Vagina (tissue), 2 donors: Measurements from ENCODE around the gene PGP. TPM values are rescaled to one million over a fixed set of nuclear protein-coding genes. Genes with fewer than 3 reads are reported as not detected.

ENCODE experiments used
- DNase-seq, 2 donors: peaks; one replicate each; pipeline ENCODE4 v3.0.0-alpha.2; 2017; ENCODE audit errors: extremely low spot score in 2 of 2
- H3K27ac ChIP-seq: fragments of 200-600 bp; sonication (generic); one replicate; pipeline ENCODE4 v1.5.1; 2019
- H3K27me3 ChIP-seq: fragments of 200-600 bp; sonication (generic); one replicate; pipeline ENCODE4 v1.5.1; 2019
- H3K36me3 ChIP-seq, 2 donors: fragments of 200-600 bp; sonication (generic); one replicate each; pipeline ENCODE4 v1.5.1; 2017 to 2019
- H3K4me1 ChIP-seq: fragments of 200-600 bp; sonication (generic); one replicate; pipeline ENCODE4 v1.5.1; 2019
- H3K4me3 ChIP-seq, 2 donors: fragments of 200-600 bp; sonication (generic); 1 replicate in 1 of 2; 2 replicates in 1 of 2; pipeline ENCODE4 v1.5.1; 2016 to 2019
- H3K9me3 ChIP-seq: fragments of 200-600 bp; sonication (generic); one replicate; pipeline ENCODE4 v1.5.1; 2019
- POLR2A ChIP-seq, 2 donors: fragments of 450-650 bp; IDR thresholded peaks; one replicate each; pipeline ENCODE4 v1.6.1; 2017; ENCODE audit warnings: antibody characterized with exemption in 2 of 2, mild to moderate bottlenecking in 2 of 2, moderate library complexity in 2 of 2
- POLR2AphosphoS5 ChIP-seq, 2 donors: sonication (generic); formaldehyde crosslinking; IDR thresholded peaks; one replicate each; pipeline ENCODE4 v1.9.0; 2017; ENCODE audit warnings: antibody characterized with exemption in 2 of 2, mild to moderate bottlenecking in 2 of 2, low read depth in 1 of 2; ENCODE audit not compliant: insufficient read depth in 1 of 2
- intact Hi-C: fragments of 100-400 bp; cut with DNase I; formaldehyde crosslinking; loops from one replicate; pipeline ENCODE4 v1.15.1; 2023
- total RNA-seq: library from RNA; depleted of rRNA; stranded (reverse); fragments of >200 nt; gene quantifications from one replicate; pipeline ENCODE4 v1.2.3, GENCODE V29; 2016
- TF ChIP-seq, protein P1 (sequence below), 3 experiments: fragments of 450-650 bp in 2 of 3; fragments of 200-600 bp in 1 of 3; sonication (generic) in 1 of 3; IDR thresholded peaks; one replicate each; pipeline ENCODE4 v1.5.1; 2017 to 2019; ENCODE audit warnings: antibody characterized with exemption in 3 of 3, mild to moderate bottlenecking in 2 of 3, moderate library complexity in 2 of 3

PGP gene
- total RNA-seq, 1 donor from 2014 or later = 15.5 TPM

DNA sequence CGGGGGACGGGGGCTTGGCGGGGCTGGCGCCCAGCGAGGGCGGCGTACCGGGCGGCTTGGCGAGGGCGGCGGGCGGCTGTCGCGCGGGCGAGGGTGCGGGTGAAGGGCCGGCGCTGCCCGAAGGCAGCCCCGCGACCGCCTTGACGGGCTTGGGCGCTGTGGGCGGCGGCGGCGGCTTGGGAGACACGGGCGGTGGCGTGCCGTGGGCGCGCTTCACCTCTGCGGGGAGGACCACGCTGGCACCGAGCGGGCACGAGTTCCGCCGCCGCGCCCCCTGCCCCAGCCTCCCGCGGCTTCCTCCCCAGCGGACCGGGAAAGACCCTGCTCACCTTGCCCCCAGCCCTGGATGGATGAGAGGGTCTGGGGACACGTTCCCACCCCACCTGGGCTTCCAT, 35.5 kb downstream of the PGP start:
- no peak for DNase-seq
- H3K27ac ChIP-seq = no peak overlapping the region
- no peak overlapping the region for H3K4me3 ChIP-seq
- TF ChIP-seq POLR2A (IDR thresholded peaks at IDR 0.05) (no peak), POLR2AphosphoS5 (IDR thresholded peaks at IDR 0.05; ENCODE audit: insufficient read depth in 1 of 2, low read depth in 1 of 2) (no peak)
- TF ChIP-seq, protein P1, sequence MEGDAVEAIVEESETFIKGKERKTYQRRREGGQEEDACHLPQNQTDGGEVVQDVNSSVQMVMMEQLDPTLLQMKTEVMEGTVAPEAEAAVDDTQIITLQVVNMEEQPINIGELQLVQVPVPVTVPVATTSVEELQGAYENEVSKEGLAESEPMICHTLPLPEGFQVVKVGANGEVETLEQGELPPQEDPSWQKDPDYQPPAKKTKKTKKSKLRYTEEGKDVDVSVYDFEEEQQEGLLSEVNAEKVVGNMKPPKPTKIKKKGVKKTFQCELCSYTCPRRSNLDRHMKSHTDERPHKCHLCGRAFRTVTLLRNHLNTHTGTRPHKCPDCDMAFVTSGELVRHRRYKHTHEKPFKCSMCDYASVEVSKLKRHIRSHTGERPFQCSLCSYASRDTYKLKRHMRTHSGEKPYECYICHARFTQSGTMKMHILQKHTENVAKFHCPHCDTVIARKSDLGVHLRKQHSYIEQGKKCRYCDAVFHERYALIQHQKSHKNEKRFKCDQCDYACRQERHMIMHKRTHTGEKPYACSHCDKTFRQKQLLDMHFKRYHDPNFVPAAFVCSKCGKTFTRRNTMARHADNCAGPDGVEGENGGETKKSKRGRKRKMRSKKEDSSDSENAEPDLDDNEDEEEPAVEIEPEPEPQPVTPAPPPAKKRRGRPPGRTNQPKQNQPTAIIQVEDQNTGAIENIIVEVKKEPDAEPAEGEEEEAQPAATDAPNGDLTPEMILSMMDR (IDR thresholded peaks at IDR 0.05) = no peak
- intact Hi-C loops = no loop called here
- peaks cover 6% of the 10 kb centered on the region for H3K4me1 ChIP-seq
- H3K27me3 ChIP-seq = no peaks in the 10 kb centered on the region
- H3K36me3 ChIP-seq = peaks cover 0 to 23% of the 10 kb centered on the region in 2 donors
- H3K9me3 ChIP-seq = no peaks in the 10 kb centered on the region

GRCh38 chr16:2178321-2179106, 36.1 kb downstream of the PGP start:
- TF ChIP-seq, protein P1 (IDR thresholded peaks at IDR 0.05) = no peak
- TF ChIP-seq POLR2A (IDR thresholded peaks at IDR 0.05) (no peak), POLR2AphosphoS5 (IDR thresholded peaks at IDR 0.05; ENCODE audit: insufficient read depth in 1 of 2, low read depth in 1 of 2) (no peak)
- DNase-seq = no peak
- Histone ChIP-seq H3K36me3 (peaks cover 0 to 29% of the 10 kb centered on the region in 2 donors), H3K27ac (no peak overlapping the region), H3K9me3 (no peaks in the 10 kb centered on the region), H3K4me1 (peaks cover 6% of the 10 kb centered on the region), H3K27me3 (no peaks in the 10 kb centered on the region), H3K4me3 (no peak overlapping the region)
- intact Hi-C loops = no loop called here

- TF ChIP-seq POLR2A (IDR thresholded peaks at IDR 0.05) (no peak), POLR2AphosphoS5 (IDR thresholded peaks at IDR 0.05; ENCODE audit: insufficient read depth in 1 of 2, low read depth in 1 of 2) (no peak)
- TF ChIP-seq, protein P1 (IDR thresholded peaks at IDR 0.05) = no peak
- peaks cover 0 to 36% of the 10 kb centered on the region in 2 donors for H3K36me3 ChIP-seq
- intact Hi-C loops = no loop called here
- no peaks in the 10 kb centered on the region for H3K9me3 ChIP-seq
- DNase-seq = no peak
- H3K27ac ChIP-seq = no peak overlapping the region
- H3K27me3 ChIP-seq = no peaks in the 10 kb centered on the region
- H3K4me1 ChIP-seq = peaks cover 6% of the 10 kb centered on the region
- H3K4me3 ChIP-seq = no peak overlapping the region
Observed at GRCh38 chr16:2177561-2177960, 37.1 kb downstream of the PGP start.

DNA sequence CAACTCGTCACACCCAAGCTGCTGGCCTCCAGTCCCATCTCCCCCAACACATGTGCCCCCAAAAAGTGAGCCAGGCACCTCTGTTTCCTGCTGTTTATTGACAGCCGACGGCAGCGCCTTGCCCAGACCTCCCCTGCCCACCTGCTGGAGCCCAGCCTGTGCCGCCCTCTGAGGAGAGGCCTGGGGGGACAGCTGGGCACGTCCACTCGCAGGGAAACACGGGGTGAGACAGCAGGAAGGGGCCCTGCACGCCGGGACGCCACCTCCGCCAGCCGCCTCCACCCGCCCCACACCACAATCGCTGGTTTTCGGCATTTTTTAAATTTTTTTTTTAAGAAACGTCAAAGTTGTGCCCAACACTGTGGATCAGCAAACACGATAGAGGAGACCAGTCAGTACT, 37.5 kb downstream of the PGP start:
- Histone ChIP-seq H3K4me1 (peaks cover 6% of the 10 kb centered on the region), H3K4me3 (no peak overlapping the region), H3K27me3 (no peaks in the 10 kb centered on the region), H3K27ac (no peak overlapping the region), H3K9me3 (no peaks in the 10 kb centered on the region), H3K36me3 (peaks cover 0 to 40% of the 10 kb centered on the region in 2 donors)
- no peak for DNase-seq
- TF ChIP-seq POLR2A (IDR thresholded peaks at IDR 0.05) = no peak
- TF ChIP-seq, protein P1 (IDR thresholded peaks at IDR 0.05) = no peak
- intact Hi-C loops = no loop called here

- TF ChIP-seq, protein P1 (IDR thresholded peaks at IDR 0.05) = no peak
- TF ChIP-seq POLR2AphosphoS5 (IDR thresholded peaks at IDR 0.05; ENCODE audit: insufficient read depth in 1 of 2, low read depth in 1 of 2) (no peak), POLR2A (IDR thresholded peaks at IDR 0.05) (no peak)
- no peak overlapping the region for H3K27ac ChIP-seq
- no peak for DNase-seq
- no peaks in the 10 kb centered on the region for H3K9me3 ChIP-seq
- intact Hi-C loops = no loop called here
- peaks cover 0 to 51% of the 10 kb centered on the region in 2 donors for H3K36me3 ChIP-seq
- no peak overlapping the region for H3K4me3 ChIP-seq
- H3K27me3 ChIP-seq = no peaks in the 10 kb centered on the region
- H3K4me1 ChIP-seq = peaks cover 6% of the 10 kb centered on the region
Observed at GRCh38 chr16:2176047-2176446, 38.6 kb downstream of the PGP start.
